GM12873 (cell line): Measurements from ENCODE around the gene DIAPH2.

Source experiments
- TF ChIP-seq, protein P1 (sequence below): IDR thresholded peaks from 2 replicates; pipeline ENCODE4 v1.5.1; 2012; ENCODE audit warnings: low read depth, mild to moderate bottlenecking, moderate library complexity, low read length, control low read depth; ENCODE audit not compliant: insufficient read depth; ENCODE audit errors: missing control alignments

The DIAPH2 gene

DNA sequence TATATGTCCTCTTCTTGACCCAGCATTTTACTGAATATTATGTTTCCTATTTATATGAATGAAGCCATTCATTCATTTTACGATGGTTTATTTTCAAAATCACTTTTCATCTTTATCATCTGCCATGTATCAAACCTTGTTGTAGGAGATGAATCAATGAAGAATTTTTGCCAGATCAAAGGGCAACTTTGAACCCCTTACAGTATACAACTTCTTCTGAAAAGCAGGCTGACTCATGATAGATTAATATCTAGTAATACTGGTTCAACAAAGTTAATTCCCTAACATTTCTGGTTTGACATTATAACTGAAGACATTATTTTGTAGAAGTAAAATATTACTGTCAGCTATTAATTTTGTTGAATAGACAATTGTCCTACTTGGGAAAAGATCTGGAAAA, 425.1 kb downstream of the DIAPH2 start:
- TF ChIP-seq, protein P1, sequence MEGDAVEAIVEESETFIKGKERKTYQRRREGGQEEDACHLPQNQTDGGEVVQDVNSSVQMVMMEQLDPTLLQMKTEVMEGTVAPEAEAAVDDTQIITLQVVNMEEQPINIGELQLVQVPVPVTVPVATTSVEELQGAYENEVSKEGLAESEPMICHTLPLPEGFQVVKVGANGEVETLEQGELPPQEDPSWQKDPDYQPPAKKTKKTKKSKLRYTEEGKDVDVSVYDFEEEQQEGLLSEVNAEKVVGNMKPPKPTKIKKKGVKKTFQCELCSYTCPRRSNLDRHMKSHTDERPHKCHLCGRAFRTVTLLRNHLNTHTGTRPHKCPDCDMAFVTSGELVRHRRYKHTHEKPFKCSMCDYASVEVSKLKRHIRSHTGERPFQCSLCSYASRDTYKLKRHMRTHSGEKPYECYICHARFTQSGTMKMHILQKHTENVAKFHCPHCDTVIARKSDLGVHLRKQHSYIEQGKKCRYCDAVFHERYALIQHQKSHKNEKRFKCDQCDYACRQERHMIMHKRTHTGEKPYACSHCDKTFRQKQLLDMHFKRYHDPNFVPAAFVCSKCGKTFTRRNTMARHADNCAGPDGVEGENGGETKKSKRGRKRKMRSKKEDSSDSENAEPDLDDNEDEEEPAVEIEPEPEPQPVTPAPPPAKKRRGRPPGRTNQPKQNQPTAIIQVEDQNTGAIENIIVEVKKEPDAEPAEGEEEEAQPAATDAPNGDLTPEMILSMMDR: no peak

DNA sequence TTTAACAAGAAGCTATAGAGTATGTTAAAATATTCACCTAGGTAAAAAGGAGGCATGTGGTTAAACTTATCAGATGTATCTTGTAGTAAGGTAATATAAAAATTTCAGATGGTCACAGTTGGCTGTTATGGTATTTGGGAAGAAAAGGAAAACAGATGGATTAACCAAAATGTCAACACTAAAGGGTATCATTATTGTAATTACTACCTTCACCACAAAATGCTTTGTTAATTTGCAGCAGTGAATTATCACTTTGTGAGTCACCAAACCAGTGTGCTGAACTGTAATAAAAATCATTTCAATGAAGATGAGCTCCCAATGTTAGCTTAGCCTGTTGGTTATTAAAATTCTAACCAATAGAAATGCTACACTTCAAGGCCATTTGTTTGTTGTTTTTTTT, 432.9 kb downstream of the DIAPH2 start:
- TF ChIP-seq, protein P1: no peak

DNA sequence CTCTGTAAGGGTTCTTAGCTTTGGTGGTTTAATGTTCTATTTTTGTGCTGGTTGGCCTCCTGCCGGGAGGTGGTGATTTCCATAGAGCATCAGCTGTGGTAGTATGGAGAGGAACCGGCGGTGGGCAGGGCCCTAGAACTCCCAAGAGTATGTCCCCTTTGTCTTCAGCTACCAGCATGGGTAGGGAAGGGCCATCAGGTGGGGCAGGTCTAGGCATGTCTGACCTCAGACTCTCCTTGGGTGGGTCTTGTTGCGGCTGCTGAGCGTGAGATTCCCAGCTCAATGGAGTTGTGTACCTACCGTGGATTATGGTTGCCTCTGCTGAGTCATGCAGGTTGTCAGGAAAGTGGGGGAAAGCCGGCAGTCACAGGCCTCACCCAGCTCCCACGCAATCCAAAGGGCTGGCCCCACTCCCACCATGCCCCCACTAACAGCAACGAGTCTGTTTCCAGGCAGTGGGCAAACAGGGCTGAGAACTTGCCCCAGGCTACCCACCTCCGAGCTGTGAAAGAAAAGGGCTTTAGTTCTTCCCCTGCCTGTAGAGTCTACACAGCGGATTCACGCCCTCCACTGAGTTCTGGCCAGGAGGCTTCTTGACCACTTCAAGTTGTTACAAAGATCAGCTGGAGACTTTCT, 434.9 kb downstream of the DIAPH2 start:
- TF ChIP-seq, protein P1: no peak

DNA sequence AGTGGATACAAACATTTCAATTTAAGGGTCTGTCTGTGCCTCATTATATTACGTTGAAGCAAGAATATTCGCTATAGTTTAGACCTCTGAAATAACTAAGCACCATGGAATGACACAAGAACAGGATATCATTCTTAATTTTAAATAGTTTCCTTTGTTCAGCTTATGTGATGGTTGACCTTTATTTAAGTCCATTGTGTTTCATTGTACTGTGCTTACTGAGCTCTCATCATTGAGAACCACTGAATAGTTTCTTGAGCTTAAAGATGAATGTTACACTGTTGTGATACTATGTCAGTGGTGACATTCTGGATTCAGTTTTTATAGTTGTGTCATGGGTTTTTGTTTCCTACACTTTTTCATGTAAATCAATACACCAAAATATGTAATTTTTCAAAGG, 438.4 kb downstream of the DIAPH2 start:
- TF ChIP-seq, protein P1: no peak

DNA sequence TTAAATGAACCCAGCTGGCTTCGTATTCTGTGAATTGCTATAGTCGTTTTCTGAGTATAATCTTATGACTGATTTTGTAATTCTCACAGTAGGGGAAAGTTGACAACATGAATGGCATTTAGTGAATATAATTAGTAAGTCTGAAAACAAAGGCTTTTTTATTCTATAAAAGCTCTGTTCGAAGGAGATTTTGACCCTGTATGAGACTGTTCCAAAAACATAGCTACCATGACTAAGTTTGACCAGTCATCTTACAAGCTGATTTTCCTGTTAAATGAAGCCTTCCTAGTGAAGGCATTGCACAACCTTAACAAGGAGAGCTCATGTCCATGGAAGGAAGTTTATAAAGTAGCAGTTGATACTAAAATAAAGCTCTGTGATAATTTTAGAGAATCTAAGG, 441.4 kb downstream of the DIAPH2 start:
- TF ChIP-seq, protein P1: no peak

DNA sequence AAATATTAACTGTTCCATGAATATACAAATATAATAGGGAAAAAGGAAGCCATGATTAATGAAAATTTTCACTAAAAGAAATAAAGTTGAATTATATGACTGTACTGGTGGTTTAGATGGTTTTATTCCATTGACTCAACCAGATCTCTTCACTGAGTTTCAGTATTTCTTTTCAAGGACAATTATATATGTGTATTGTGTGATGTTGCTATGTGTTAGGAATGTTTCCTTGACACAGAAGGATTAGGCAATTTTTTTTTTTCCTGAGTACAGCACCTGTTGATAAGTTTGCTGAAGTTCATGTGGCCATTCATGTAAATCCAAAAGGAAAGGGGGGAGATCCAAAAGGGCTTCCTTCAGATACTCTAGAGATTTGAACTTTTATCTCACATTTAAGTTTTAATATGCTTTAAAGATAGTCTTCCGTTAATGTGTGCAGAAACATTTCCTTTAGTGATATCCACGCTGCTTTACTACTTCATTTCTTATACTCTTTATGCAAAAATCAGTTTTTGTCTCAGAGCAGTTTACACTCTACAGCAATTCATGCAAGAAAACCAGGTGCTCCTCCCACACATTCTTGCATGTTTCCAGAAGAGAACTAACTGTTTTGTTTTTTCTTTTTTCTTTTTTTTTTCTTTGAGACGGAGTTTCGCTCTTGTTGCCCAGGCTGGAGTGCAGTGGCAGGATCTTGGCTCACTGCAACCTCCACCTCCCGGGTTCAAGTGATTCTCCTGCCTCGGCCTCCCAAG, 448.2 kb downstream of the DIAPH2 start:
- TF ChIP-seq, protein P1: no peak

DNA sequence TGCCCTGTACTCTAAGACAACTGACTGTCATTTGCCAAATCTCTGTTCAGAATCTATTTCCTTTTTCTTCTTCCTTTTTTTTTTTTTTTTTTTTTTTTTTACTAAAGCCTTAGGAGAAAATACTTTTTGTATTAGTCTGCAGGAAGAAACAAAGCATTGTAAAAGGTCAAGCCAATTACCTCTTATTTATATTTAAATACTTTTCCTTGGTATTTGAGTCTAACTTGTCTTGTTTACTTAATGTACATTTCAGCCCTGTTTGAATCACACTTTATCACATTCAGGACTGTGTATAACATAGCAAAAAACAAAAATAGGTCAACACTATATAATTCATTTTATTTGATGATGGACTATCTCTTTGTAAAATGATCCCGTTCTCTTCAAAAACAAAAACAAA, 461.3 kb downstream of the DIAPH2 start:
- TF ChIP-seq, protein P1: no peak
